ENCODE data around the gene CAPN9.

Gene CAPN9

DNA sequence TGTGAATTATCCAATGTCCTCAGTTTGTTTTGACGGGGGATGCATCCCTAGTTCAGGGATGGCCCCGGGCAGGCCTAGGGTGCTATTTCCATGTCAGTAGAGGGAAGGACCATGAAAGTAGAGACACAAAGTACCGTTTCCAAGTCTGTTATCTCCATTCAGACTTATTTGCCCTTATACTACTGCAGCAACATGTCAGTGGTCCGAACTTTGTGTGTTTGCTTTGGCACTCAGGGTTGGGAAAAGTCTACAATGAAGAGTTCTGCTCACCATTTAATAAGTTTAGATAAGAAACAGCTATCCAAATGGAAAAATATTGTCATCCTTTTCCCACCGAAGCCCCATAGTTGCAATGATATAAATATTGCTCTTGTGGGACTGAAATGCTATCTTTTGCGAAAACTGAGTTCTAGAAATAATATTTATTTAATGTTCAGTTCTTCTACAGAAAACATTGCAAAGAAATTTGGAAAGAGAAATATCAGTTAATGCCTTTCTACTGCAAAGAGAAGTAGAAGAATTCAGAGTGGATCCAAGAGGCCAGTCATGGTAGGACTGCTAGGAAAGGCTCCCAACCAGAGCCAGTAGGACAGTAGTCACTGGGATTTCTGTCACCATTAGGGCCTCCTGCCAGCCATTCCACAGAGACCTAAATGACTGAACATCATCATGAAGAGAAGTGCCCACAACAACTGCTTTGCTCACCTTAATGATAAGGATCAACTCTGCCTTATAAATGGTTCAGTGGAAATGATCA is 21.8 kb upstream of the CAPN9 start (continued):
- TF ChIP-seq ZBTB49 (tag by site-specific recombination; IDR thresholded peaks at IDR 0.05; ENCODE audit: low read depth) (no peak), ZNF514 (tag by site-specific recombination; IDR thresholded peaks at IDR 0.05) (no peak), PRDM10 (tag by site-specific recombination; IDR thresholded peaks at IDR 0.05) (no peak)

- Histone ChIP-seq H3K27ac (ENCODE audit: extremely low read depth, low read depth, low read length) (no peak overlapping the region), H3K4me1 (ENCODE audit: control insufficient read depth, insufficient read depth, low read length) (no peaks in the 10 kb centered on the region), H3K36me3 (ENCODE audit: control insufficient read depth in 2 of 2, insufficient read depth in 1 of 2, low read length in 2 of 2) (no peaks in the 10 kb centered on the region), H3K9me3 (ENCODE audit: control insufficient read depth, insufficient read depth, low read depth, low read length) (no peaks in the 10 kb centered on the region), H3K4me3 (ENCODE audit: low read depth, low read length) (no peak overlapping the region)
- TF ChIP-seq ZNF548 (tag by site-specific recombination; IDR thresholded peaks at IDR 0.05), result no peak
- TF ChIP-seq ZEB2 (tag by site-specific recombination; IDR thresholded peaks at IDR 0.05), result no peak
- TF ChIP-seq, protein P1, sequence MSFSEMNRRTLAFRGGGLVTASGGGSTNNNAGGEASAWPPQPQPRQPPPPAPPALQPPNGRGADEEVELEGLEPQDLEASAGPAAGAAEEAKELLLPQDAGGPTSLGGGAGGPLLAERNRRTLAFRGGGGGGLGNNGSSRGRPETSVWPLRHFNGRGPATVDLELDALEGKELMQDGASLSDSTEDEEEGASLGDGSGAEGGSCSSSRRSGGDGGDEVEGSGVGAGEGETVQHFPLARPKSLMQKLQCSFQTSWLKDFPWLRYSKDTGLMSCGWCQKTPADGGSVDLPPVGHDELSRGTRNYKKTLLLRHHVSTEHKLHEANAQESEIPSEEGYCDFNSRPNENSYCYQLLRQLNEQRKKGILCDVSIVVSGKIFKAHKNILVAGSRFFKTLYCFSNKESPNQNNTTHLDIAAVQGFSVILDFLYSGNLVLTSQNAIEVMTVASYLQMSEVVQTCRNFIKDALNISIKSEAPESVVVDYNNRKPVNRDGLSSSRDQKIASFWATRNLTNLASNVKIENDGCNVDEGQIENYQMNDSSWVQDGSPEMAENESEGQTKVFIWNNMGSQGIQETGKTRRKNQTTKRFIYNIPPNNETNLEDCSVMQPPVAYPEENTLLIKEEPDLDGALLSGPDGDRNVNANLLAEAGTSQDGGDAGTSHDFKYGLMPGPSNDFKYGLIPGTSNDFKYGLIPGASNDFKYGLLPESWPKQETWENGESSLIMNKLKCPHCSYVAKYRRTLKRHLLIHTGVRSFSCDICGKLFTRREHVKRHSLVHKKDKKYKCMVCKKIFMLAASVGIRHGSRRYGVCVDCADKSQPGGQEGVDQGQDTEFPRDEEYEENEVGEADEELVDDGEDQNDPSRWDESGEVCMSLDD (tag by site-specific recombination; IDR thresholded peaks at IDR 0.05), result no peak
- no peak for TF ChIP-seq ZNF76 (tag by site-specific recombination; IDR thresholded peaks at IDR 0.05; ENCODE audit: borderline replicate concordance, low read depth)
- no peak for TF ChIP-seq HIC1 (tag by site-specific recombination; IDR thresholded peaks at IDR 0.05)
- TF ChIP-seq OSR2 (tag by site-specific recombination; IDR thresholded peaks at IDR 0.05), result no peak
- TF ChIP-seq ZNF843 (tag by site-specific recombination; IDR thresholded peaks at IDR 0.05), result no peak
- TF ChIP-seq ZNF366 (tag by site-specific recombination; conservative IDR thresholded peaks at IDR 0.05), result no peak
- no peak for TF ChIP-seq SP7 (tag by site-specific recombination; IDR thresholded peaks at IDR 0.05)
- TF ChIP-seq GFI1B (tag by site-specific recombination; IDR thresholded peaks at IDR 0.05), result no peak
- TF ChIP-seq ZNF138 (tag by site-specific recombination; IDR thresholded peaks at IDR 0.05; ENCODE audit: borderline replicate concordance), result no peak
- no peak for TF ChIP-seq ZNF239 (tag by site-specific recombination; IDR thresholded peaks at IDR 0.05)
- TF ChIP-seq ZNF175 (tag by site-specific recombination; IDR thresholded peaks at IDR 0.05), result no peak
- TF ChIP-seq ZNF184 (tag by site-specific recombination; IDR thresholded peaks at IDR 0.05), result no peak
- TF ChIP-seq ZIC2 (tag by site-specific recombination; IDR thresholded peaks at IDR 0.05), result no peak
- no peak for TF ChIP-seq ZNF146 (tag by site-specific recombination; IDR thresholded peaks at IDR 0.05)
- TF ChIP-seq ZBTB7A (tag by site-specific recombination; IDR thresholded peaks at IDR 0.05; ENCODE audit: low read depth), result no peak
- POLR2A ChIA-PET, result no interaction called here
- CTCF ChIA-PET, result no interaction called here
Measured at GRCh38 chr1:230728710-230729392, 18.3 kb upstream of the CAPN9 start.
